ENCODE measurements around the gene COQ8A.
"Not testable (repeated sequence)": the region's sequence is repeated elsewhere in the genome, so short reads cannot be mapped to it uniquely, and the experiment has no call there.

COQ8A gene

DNA sequence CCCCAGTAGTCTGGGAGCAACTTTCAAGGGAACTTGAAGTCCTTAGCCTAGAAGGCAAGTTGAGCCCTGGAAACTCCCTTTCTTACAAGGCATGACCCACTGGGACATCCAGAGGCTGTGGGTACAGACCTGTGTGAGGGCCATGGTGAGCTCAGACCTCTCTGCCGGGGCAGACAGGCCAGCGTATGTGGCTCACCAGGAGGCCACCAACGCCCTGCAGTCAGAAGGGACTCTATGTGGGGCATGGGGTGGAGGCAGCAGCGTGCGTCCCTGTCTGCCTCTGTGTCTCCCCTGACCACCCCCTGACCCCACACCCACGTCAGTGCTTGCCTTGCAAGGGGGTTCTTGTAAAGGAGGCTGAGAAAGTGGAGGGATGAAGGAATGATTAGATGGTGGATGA is 10.8 kb downstream of the COQ8A start:
- DNase-seq (ENCODE audit: low read depth): no peak
- TF ChIP-seq, protein P1, sequence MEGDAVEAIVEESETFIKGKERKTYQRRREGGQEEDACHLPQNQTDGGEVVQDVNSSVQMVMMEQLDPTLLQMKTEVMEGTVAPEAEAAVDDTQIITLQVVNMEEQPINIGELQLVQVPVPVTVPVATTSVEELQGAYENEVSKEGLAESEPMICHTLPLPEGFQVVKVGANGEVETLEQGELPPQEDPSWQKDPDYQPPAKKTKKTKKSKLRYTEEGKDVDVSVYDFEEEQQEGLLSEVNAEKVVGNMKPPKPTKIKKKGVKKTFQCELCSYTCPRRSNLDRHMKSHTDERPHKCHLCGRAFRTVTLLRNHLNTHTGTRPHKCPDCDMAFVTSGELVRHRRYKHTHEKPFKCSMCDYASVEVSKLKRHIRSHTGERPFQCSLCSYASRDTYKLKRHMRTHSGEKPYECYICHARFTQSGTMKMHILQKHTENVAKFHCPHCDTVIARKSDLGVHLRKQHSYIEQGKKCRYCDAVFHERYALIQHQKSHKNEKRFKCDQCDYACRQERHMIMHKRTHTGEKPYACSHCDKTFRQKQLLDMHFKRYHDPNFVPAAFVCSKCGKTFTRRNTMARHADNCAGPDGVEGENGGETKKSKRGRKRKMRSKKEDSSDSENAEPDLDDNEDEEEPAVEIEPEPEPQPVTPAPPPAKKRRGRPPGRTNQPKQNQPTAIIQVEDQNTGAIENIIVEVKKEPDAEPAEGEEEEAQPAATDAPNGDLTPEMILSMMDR (IDR thresholded peaks at IDR 0.05; ENCODE audit: low read length, missing control alignments): no peak
- no peak overlapping the region for H3K4me3 ChIP-seq (replicated peaks; ENCODE audit: low read depth, low read length)

DNA sequence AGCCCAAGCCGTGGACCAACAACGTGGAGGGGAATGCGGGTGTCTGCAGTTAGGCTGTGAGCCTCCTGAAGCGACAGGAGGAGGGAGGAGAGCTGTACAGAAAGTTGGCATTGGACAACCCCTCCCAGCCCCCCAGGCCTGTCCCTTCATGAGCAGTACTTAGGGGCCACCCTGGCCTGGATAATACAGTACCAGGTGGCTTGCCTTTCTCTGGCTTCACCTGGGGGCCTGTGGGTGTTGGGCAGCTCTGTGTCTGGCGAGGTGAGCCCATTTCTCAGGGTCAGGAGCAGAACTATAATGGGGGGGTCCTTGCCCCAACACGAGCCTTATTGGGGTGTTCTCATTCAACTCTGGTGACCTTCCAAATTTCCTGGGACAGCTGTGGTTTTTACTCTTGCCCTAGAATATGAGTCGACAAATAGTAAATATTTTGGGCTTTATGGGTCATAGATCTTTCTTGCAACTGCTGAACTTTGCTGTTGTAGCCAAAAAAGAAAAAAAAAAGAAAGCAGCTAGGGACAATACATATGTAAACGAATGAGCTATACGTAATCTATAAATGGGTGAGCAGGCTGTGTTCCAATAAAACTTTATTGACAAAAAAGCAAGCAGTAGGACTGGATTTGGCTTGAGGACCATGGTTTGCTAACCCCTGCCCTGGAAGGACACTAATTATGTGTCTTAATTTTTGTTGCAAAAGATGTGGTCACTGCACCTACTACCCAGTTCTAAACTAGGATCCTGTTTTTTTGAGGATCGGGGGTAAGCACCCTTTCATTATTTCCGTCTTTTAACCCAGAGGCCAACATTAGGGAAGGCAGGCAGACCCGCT is 11.4 kb downstream of the COQ8A start:
- TF ChIP-seq, protein P1 (IDR thresholded peaks at IDR 0.05; ENCODE audit: low read length, missing control alignments): no peak
- no peak overlapping the region for H3K4me3 ChIP-seq (replicated peaks; ENCODE audit: low read depth, low read length)
- DNase-seq (ENCODE audit: low read depth): no peak

DNA sequence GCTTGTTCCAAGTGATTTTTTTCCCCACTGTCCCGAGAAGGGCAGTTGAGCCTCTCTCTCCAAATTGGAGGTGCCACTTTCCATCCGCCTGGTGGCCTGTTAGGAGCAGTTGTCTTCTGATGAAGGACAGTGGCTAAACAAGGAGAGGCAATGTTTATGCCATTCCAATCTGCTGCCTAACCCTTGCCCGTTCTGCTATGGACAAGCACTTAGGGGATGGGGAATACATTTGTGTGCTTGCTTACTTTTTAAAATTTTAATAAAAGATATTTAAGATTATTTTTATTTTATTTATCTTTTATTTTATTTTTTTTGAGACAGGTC is 12.0 kb downstream of the COQ8A start:
- TF ChIP-seq, protein P1 (IDR thresholded peaks at IDR 0.05; ENCODE audit: low read length, missing control alignments): no peak
- H3K4me3 ChIP-seq (replicated peaks; ENCODE audit: low read depth, low read length): no peak overlapping the region
- DNase-seq (ENCODE audit: low read depth): no peak

DNA sequence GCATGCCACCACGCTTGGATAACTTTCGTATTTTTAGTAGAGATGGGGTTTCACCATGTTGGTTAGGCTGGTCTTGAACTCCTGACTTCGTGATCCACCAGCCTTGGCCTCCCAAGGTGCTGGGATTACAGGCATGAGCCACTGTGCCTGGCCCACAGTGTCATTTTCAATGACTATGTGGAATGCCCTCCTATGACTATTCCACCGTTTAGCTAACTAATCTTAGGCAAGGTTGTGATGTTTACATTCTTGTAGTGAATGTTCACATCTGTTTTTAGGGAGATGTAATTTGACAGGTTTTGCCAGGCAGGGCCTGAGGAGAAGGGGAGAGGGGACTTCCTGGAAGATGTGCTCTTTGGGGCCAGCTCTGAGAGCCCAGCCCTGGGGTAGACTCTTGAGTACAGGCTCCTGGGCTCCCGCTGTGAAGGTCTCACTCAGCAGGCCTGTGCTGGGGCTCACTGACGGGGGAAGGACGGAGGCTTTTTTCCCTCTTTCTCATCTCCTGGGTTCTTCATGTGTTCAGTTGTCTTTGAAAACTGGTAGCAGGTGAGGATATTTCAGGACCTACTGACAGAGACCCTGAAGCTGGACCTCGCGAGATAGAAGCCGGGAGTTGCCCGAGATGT is 13.2 kb downstream of the COQ8A start:
- no peak overlapping the region for H3K4me3 ChIP-seq (replicated peaks; ENCODE audit: low read depth, low read length)
- DNase-seq (ENCODE audit: low read depth): no peak
- TF ChIP-seq, protein P1 (IDR thresholded peaks at IDR 0.05; ENCODE audit: low read length, missing control alignments): no peak

DNA sequence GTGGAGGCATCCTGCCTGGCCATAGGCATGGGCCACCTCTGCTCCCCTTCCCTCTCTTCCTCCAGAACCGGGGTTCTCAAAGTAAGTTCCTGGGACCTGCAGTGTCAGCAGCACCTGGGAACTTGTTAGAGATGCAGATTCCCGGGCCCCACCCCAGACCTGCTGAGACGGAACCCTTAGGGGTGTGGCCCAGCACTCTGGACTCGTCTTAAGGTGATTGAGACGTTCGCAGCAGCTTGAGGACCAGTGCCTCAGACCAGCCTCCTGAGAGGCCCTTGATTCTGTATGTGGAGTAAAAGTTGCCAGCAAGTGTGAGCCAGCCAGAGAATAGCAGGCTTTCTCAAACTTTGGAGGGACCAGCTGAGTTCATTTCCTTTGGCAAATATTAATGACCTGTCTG is 14.2 kb downstream of the COQ8A start:
- no peak for DNase-seq (ENCODE audit: low read depth)
- H3K4me3 ChIP-seq (replicated peaks; ENCODE audit: low read depth, low read length): no peak overlapping the region
- TF ChIP-seq, protein P1 (IDR thresholded peaks at IDR 0.05; ENCODE audit: low read length, missing control alignments): no peak

DNA sequence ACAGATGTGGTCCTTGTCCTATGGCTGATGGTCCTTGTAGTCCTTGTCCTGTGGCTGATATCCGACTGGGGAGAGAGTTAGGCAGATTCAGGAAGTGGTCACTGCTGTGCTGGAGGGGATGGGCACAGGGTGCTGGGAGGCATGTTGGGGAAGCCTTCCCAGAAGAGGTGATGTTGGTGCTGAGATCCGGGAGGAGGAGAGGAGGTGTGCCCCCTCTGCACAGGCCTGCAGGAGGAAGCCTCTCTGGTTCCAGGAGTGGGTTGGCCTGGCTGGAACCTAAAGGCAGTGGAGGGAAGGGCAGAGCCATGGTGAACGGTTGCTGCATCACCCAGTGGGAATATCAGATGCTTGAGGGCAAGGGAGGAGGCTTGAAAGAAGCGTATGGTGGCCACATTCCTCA is 14.7 kb downstream of the COQ8A start:
- TF ChIP-seq, protein P1 (IDR thresholded peaks at IDR 0.05; ENCODE audit: low read length, missing control alignments): no peak
- DNase-seq (ENCODE audit: low read depth): no peak
- no peak overlapping the region for H3K4me3 ChIP-seq (replicated peaks; ENCODE audit: low read depth, low read length)

DNA sequence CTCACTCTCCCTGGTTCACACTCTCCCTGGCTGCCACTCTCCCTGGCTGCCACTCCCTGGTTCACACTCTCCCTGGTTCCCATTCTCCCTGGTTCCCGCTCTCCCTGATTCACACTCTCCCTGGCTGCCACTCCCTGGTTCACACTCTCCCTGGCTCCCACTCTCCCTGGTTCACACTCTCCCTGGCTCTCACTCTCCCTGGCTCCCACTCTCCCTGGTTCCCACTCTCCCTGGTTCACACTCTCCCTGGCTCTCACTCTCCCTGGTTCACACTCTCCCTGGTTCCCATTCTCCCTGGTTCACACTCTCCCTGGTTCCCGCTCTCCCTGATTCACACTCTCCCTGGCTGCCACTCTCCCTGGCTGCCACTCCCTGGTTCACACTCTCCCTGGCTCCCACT is 15.8 kb downstream of the COQ8A start:
- not testable (repeated sequence) for DNase-seq (ENCODE audit: low read depth); H3K4me3 ChIP-seq (replicated peaks; ENCODE audit: low read depth, low read length)

Data from fibroblast of pulmonary artery (primary cell).